ENCODE measurements around the gene CAPSL. TPM values are rescaled to one million over a fixed set of nuclear protein-coding genes. Genes with fewer than 3 reads are reported as not detected.
A peak's percentile ranks its signal among the peaks of the same experiment; 100 is the strongest.
"Not testable (repeated sequence)": the region's sequence is repeated elsewhere in the genome, so short reads cannot be mapped to it uniquely, and the experiment has no call there.

Gene CAPSL
- polyA plus RNA-seq, 10 donors, result not detected

GRCh38 chr5:35876922-35877321 lies 61.5 kb downstream of the CAPSL start:
- no peak for DNase-seq

DNA sequence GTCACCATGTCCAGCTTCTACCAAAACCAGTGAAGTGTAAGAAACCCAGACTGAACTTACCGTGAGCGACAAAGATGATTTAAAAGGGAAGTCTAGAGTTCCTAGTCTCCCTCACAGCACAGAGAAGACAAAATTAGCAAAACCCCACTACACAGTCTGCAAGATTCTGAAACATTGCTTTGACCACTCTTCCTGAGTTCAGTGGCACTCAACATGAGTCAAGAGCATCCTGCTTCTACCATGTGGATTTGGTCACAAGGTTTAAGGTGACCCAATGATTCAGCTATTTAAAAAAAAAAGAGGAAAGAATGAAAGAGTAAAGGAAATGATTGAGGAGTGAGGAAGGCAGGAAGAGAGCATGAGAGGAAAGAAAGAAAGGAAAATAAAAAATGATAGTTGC lies 62.0 kb downstream of the CAPSL start:
- no peak for DNase-seq

DNA sequence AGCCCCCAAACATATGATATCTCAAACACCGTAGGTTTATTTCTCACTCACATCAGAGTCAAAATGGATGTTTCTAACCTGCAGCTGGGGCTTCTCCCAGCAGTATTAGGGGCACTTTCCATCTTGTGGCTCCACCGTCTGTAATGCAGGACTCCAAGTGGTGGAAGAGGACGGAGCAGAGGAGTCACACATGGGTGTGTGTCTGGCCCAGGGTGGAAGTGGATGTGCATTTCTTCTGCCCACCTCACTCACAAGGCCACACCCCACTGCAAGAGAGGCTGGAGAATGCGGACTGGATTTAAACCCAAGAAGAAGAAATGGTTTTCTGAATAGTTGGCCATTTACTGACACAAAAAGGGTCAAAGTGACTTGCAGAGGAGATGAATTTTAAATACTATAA lies 67.8 kb downstream of the CAPSL start:
- no peak for DNase-seq

GRCh38 chr5:35869685-35870277 lies 68.6 kb downstream of the CAPSL start:
- DNase-seq, result no peak

DNA sequence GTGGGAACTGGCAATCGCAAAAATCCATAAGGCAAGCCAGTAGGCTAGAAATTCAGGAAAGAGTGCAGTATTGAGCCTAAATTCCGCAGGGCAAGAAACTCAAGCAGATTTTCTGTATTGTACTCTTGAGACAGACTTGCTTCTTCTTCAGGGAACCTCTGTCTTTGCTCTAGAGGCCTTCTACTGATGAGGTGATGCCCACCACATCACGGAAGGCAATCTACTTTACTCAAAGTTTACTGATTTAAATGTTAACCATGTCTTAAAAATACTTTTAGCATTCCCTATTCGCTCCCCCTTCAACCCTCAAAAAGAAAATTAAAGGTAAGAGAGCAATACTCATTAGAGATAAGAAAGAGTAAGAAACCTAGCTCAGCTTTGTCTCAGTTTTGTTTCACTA lies 70.4 kb downstream of the CAPSL start:
- no peak for DNase-seq

GRCh38 chr5:35863159-35863558 lies 75.3 kb downstream of the CAPSL start:
- no peak for DNase-seq

- DNase-seq, result no peak
Observed at GRCh38 chr5:35862126-35862525, 76.3 kb downstream of the CAPSL start.

DNA sequence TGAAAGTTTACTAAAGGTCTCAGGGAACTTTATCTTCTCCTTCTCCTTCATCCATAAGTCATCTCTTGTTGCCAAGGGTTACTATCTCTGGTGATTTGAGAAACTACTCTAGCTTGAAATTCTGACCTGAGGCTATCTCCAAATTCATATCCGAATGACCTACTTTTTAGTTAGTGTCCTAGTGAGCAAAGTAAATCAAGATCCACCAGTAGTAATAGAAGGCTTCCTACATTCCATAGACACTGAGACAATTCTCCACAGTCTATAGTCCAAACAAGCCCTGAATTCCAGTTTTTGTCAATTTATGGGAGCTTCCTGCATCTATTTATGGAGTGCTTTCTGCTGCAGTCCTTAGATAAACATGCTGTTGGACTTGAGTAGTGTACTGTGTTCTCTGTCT lies 76.7 kb downstream of the CAPSL start:
- DNase-seq, result no peak

GRCh38 chr5:35860686-35861085 lies 77.7 kb downstream of the CAPSL start:
- DNase-seq, result peak in 1 of 3 donors; percentile 41

- peak in 1 of 3 donors; percentile 30 for DNase-seq
Observed at GRCh38 chr5:35859101-35859661, 79.2 kb downstream of the CAPSL start.

GRCh38 chr5:35857606-35858205 lies 80.7 kb downstream of the CAPSL start:
- peak in 1 of 3 donors; percentile 91 for DNase-seq

- DNase-seq, result peak in 1 of 3 donors; percentile 21
Observed at GRCh38 chr5:35856765-35857351, 81.6 kb downstream of the CAPSL start, which contains the start of gene IL7R. TSS of gene IL7R (plus strand) at chr5:35856891. CDS start at chr5:35856978, 87 bp downstream.

GRCh38 chr5:35856186-35856764 lies 82.1 kb downstream of the CAPSL start:
- not testable (repeated sequence) for DNase-seq

DNA sequence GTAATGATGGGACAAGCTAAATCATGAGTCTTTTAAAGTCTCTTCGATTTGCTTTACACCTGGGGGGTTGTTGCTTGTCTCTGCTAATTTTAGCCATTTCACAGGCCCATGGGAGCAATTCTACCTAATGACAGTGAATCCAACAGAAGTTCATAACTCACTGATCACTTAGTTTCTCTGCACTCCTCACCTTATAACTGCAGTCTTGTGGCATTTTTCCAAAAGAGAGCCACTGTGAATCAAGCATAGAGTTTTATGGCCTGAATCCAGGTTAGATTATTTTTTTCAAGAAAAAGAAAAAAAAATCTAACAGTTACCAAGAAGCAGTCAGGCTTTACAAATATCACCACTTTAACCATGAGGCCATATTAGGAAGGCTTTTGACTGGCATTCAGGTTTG lies 83.2 kb downstream of the CAPSL start:
- DNase-seq, result no peak

Other genes with a start within 250 kb of the CAPSL start
- gene IL7R, start 81.7 kb downstream of the CAPSL start, polyA plus RNA-seq (ENCODE audit: insufficient read length in 10 of 10), result 10 to 100 TPM in 1 of 10 donors, 1 to 10 TPM in 7, under 1 TPM in 2; 0.90 to 36.7 (median 1.7) TPM
- gene UGT3A1, start 52.8 kb upstream of the CAPSL start, polyA plus RNA-seq (ENCODE audit: insufficient read length in 10 of 10), result 10 to 100 TPM in 9 of 10 donors, 1 to 10 TPM in 1; 5.8 to 53.0 (median 29.9) TPM
- gene UGT3A2, start 128.3 kb upstream of the CAPSL start, polyA plus RNA-seq (ENCODE audit: insufficient read length in 10 of 10), result 1 to 10 TPM in 2 of 10 donors, under 1 TPM in 8; 0.32 to 2.4 (median 0.48) TPM
- gene LMBRD2, start 213.3 kb upstream of the CAPSL start, polyA plus RNA-seq (ENCODE audit: insufficient read length in 10 of 10), result 10 to 100 TPM in 9 of 10 donors, 1 to 10 TPM in 1; 8.9 to 15.9 (median 12.3) TPM
- gene SKP2, start 213.5 kb upstream of the CAPSL start, polyA plus RNA-seq (ENCODE audit: insufficient read length in 10 of 10), result 10 to 100 TPM; 36.6 to 75.0 (median 61.2) TPM